GM04504 (cell line): ENCODE results near the gene MAPK13.
A peak's percentile ranks its signal among the peaks of the same experiment; 100 is the strongest.
"Not testable (repeated sequence)": the region's sequence is repeated elsewhere in the genome, so short reads cannot be mapped to it uniquely, and the experiment has no call there.

Experiments
- DNase-seq: peaks from one replicate; pipeline ENCODE4 v3.0.0-alpha.2; 2012; ENCODE audit warnings: low read depth

Gene MAPK13

GRCh38 chr6:36129941-36130666, at the start of gene MAPK13:
Gene MAPK13, plus strand, starts transcription at chr6:36130513. Its CDS starts 70 bp downstream, at chr6:36130583.
- no peak for DNase-seq

- DNase-seq = no peak
Observed at GRCh38 chr6:36082318-36082717, 48.0 kb upstream of the MAPK13 start.

GRCh38 chr6:36083446-36083845, 46.9 kb upstream of the MAPK13 start:
- no peak for DNase-seq

GRCh38 chr6:36088204-36088603, 42.1 kb upstream of the MAPK13 start:
- not testable (repeated sequence) for DNase-seq

GRCh38 chr6:36089048-36089447, 41.3 kb upstream of the MAPK13 start:
- DNase-seq = no peak

GRCh38 chr6:36094238-36094637, 36.1 kb upstream of the MAPK13 start:
- DNase-seq = no peak

GRCh38 chr6:36094753-36095496, 35.4 kb upstream of the MAPK13 start:
- peak; percentile 50 for DNase-seq

GRCh38 chr6:36095497-36096391, 34.6 kb upstream of the MAPK13 start:
- no peak for DNase-seq

GRCh38 chr6:36098253-36098919, 31.9 kb upstream of the MAPK13 start:
- no peak for DNase-seq

GRCh38 chr6:36098920-36099647, 31.2 kb upstream of the MAPK13 start:
- no peak for DNase-seq

GRCh38 chr6:36099869-36100483, 30.3 kb upstream of the MAPK13 start:
- no peak for DNase-seq

- DNase-seq = no peak
Observed at GRCh38 chr6:36101691-36102090, 28.6 kb upstream of the MAPK13 start.

GRCh38 chr6:36102853-36103252, 27.5 kb upstream of the MAPK13 start:
- no peak for DNase-seq

- peak; percentile 24 for DNase-seq
Observed at GRCh38 chr6:36104836-36105235, 25.5 kb upstream of the MAPK13 start.

- DNase-seq = no peak
Observed at GRCh38 chr6:36109092-36109491, 21.2 kb upstream of the MAPK13 start.

GRCh38 chr6:36110050-36110449, 20.3 kb upstream of the MAPK13 start:
- no peak for DNase-seq

GRCh38 chr6:36110863-36111262, 19.4 kb upstream of the MAPK13 start:
- no peak for DNase-seq

- DNase-seq = no peak
Observed at GRCh38 chr6:36111526-36111925, 18.8 kb upstream of the MAPK13 start.

- DNase-seq = no peak
Observed at GRCh38 chr6:36113049-36113448, 17.3 kb upstream of the MAPK13 start.

GRCh38 chr6:36113703-36114102, 16.6 kb upstream of the MAPK13 start:
- no peak for DNase-seq
